Activated CD4-positive, alpha-beta T cell treated with anti-CD3 and anti-CD28 coated beads for 36 hours (primary cell): ENCODE data around the gene POMT1. TPM values are rescaled to one million over a fixed set of nuclear protein-coding genes. Genes with fewer than 3 reads are reported as not detected.
"Not testable (repeated sequence)": the region's sequence is repeated elsewhere in the genome, so short reads cannot be mapped to it uniquely, and the experiment has no call there.

Experiments used
- ATAC-seq: fragments of 200-7000 bp; cut with Tn5 transposase; one replicate; pipeline ENCODE4 v1.10.0; 2021; ENCODE audit warnings: mild to moderate bottlenecking, moderate library complexity
- CTCF ChIA-PET: fragments of 350-600 bp; sonication (Branson Sonifier 250); formaldehyde crosslinking; loops from one replicate; lab custom pipeline; 2021; ENCODE audit warnings: antibody characterized with exemption; lab: Charles Lee
- POLR2A ChIA-PET: fragments of 350-600 bp; sonication (Branson Sonifier 250); formaldehyde crosslinking; loops from one replicate; lab custom pipeline; 2021; ENCODE audit warnings: antibody characterized with exemption, inconsistent platforms; lab: Charles Lee
- DNase-seq: peaks from one replicate; pipeline ENCODE4 v3.0.0-alpha.2; 2020
- H3K27ac Mint-ChIP-seq: one replicate; pipeline ENCODE4 v1.8.0; 2021; ENCODE audit warnings: mixed read lengths
- H3K27me3 Mint-ChIP-seq: one replicate; pipeline ENCODE4 v1.8.0; 2021; ENCODE audit warnings: mixed read lengths
- H3K36me3 Mint-ChIP-seq: one replicate; pipeline ENCODE4 v1.8.0; 2021; ENCODE audit warnings: low read depth, mixed read lengths
- H3K4me1 Mint-ChIP-seq: one replicate; pipeline ENCODE4 v1.8.0; 2021; ENCODE audit warnings: mixed read lengths
- H3K4me3 Mint-ChIP-seq: one replicate; pipeline ENCODE4 v1.8.0; 2021; ENCODE audit warnings: mild to moderate bottlenecking, moderate library complexity, mixed read lengths
- H3K9me3 Mint-ChIP-seq: one replicate; pipeline ENCODE4 v1.8.0; 2021; ENCODE audit warnings: low read depth, mixed read lengths
- intact Hi-C, 2 experiments: fragments of 100-400 bp; cut with DNase I in 1 of 2; cut with micrococcal nuclease in 1 of 2; formaldehyde crosslinking; loops; one replicate each; pipeline versions ENCODE4 v1.14.2 to v1.15.1; 2022 to 2024; cut with DNase I, micrococcal nuclease
- total RNA-seq, 2 experiments: library from RNA; stranded (reverse); gene quantifications; one replicate each; pipeline ENCODE4 v1.2.3, GENCODE V29; 2021

The POMT1 gene
- total RNA-seq, 2 experiments from 2014 or later = 28.2 to 30.7 TPM

- POLR2A ChIA-PET = interaction anchor here (0.5 to 1.3 kb wide), 4 partner anchors 13 to 128 kb away, joined by 4 to 6 read pairs (median 5); no protein-coding TSS in a partner anchor
- H3K27me3 Mint-ChIP-seq = no peaks in the 10 kb centered on the region
- peaks cover 27% of the 10 kb centered on the region for H3K36me3 Mint-ChIP-seq
Measured at GRCh38 chr9:131500377-131500776, 2.3 kb upstream of the POMT1 start.

GRCh38 chr9:131500939-131501541 is 1.7 kb upstream of the POMT1 start:
- peaks cover 24% of the 10 kb centered on the region for H3K36me3 Mint-ChIP-seq
- peak overlapping the region; percentile 94 for H3K27ac Mint-ChIP-seq
- peak; percentile 37 for ATAC-seq
- ChIA-PET CTCF (interaction anchor here (0.6 to 2.4 kb wide), 11 partner anchors 14 to 242 kb away, joined by 3 to 8 read pairs (median 4); no protein-coding TSS in a partner anchor), POLR2A (interaction anchor here (0.5 to 1.3 kb wide), 4 partner anchors 14 to 128 kb away, joined by 4 to 6 read pairs (median 5); no protein-coding TSS in a partner anchor)
- no peaks in the 10 kb centered on the region for H3K27me3 Mint-ChIP-seq
- intact Hi-C loops = loop anchor here (1.0 to 5.0 kb wide), 10 partner anchors 106 to 854 kb away; partner anchors contain the start of genes PRRC2B (in 1 of the 2) and SETX (in 1 of the 2)
- peak overlapping the region; percentile 83 for H3K4me3 Mint-ChIP-seq
- peak; percentile 77 for DNase-seq
- no peaks in the 10 kb centered on the region for H3K9me3 Mint-ChIP-seq
- peaks cover 58% of the 10 kb centered on the region for H3K4me1 Mint-ChIP-seq

More at GRCh38 chr9:131500377-131500776, 2.3 kb upstream of the POMT1 start:
- intact Hi-C loops = loop anchor here (1.0 to 5.0 kb wide), 10 partner anchors 105 to 854 kb away; partner anchors contain the start of genes PRRC2B (in 1 of the 2) and SETX (in 1 of the 2)
- DNase-seq (peak; percentile 85), ATAC-seq (peak; percentile 69)
- H3K4me3 Mint-ChIP-seq = peak overlapping the region; percentile 83
- H3K4me1 Mint-ChIP-seq = peaks cover 58% of the 10 kb centered on the region
- peak overlapping the region; percentile 94 for H3K27ac Mint-ChIP-seq
- CTCF ChIA-PET = interaction anchor here (0.6 to 2.4 kb wide), 11 partner anchors 13 to 243 kb away, joined by 3 to 8 read pairs (median 3); no protein-coding TSS in a partner anchor
- H3K9me3 Mint-ChIP-seq = no peaks in the 10 kb centered on the region

GRCh38 chr9:131503626-131504465 is 1.1 kb downstream of the POMT1 start:
- H3K4me3 Mint-ChIP-seq = peak overlapping the region; percentile 83
- DNase-seq = peak; percentile 91
- H3K4me1 Mint-ChIP-seq = peaks cover 47% of the 10 kb centered on the region
- peaks cover 19% of the 10 kb centered on the region for H3K36me3 Mint-ChIP-seq
- no peaks in the 10 kb centered on the region for H3K27me3 Mint-ChIP-seq
- POLR2A ChIA-PET = interaction anchor here (0.5 to 1.2 kb wide), 7 partner anchors 50 to 224 kb away, joined by 3 to 7 read pairs (median 3); no protein-coding TSS in a partner anchor
- no peaks in the 10 kb centered on the region for H3K9me3 Mint-ChIP-seq
- ATAC-seq = peak; percentile 68
- intact Hi-C loops = loop anchor here (2.0 to 5.0 kb wide), 6 partner anchors 132 to 738 kb away; partner anchors contain the start of gene RAPGEF1 (in 1 of the 2)
- H3K27ac Mint-ChIP-seq = peak overlapping the region; percentile 74
- CTCF ChIA-PET = interaction anchor here (0.6 to 1.0 kb wide), 5 partner anchors 97 to 248 kb away, joined by 3 to 4 read pairs (median 3); no protein-coding TSS in a partner anchor

- intact Hi-C loops = no loop called here
- POLR2A ChIA-PET = no interaction called here
- peaks cover 36% of the 10 kb centered on the region for H3K4me1 Mint-ChIP-seq
- peaks cover 21% of the 10 kb centered on the region for H3K36me3 Mint-ChIP-seq
- DNase-seq (no peak), ATAC-seq (no peak)
- CTCF ChIA-PET = no interaction called here
- no peaks in the 10 kb centered on the region for H3K27me3 Mint-ChIP-seq
- H3K4me3 Mint-ChIP-seq = no peak overlapping the region
- no peak overlapping the region for H3K27ac Mint-ChIP-seq
- no peaks in the 10 kb centered on the region for H3K9me3 Mint-ChIP-seq
Measured at GRCh38 chr9:131505012-131505411, 2.3 kb downstream of the POMT1 start.

- Mint-ChIP-seq H3K4me3 (no peak overlapping the region), H3K9me3 (no peaks in the 10 kb centered on the region), H3K27me3 (no peaks in the 10 kb centered on the region), H3K27ac (no peak overlapping the region), H3K4me1 (no peaks in the 10 kb centered on the region), H3K36me3 (peaks cover 32% of the 10 kb centered on the region)
- ATAC-seq = no peak
- intact Hi-C loops = no loop called here
- no peak for DNase-seq
- ChIA-PET CTCF (no interaction called here), POLR2A (interaction anchor here (0.5 kb wide), 1 partner anchor 20 kb away, joined by 3 read pairs; the partner anchor contains the start of gene UCK1)
Measured at GRCh38 chr9:131511416-131511815, 8.7 kb downstream of the POMT1 start.

- H3K36me3 Mint-ChIP-seq = peaks cover 30% of the 10 kb centered on the region
Measured at GRCh38 chr9:131511880-131512279, 9.2 kb downstream of the POMT1 start.

GRCh38 chr9:131513177-131513576 is 10.5 kb downstream of the POMT1 start:
- intact Hi-C loops = no loop called here
- DNase-seq = no peak
- ChIA-PET CTCF (no interaction called here), POLR2A (no interaction called here)
- Mint-ChIP-seq H3K27me3 (no peaks in the 10 kb centered on the region), H3K4me3 (no peak overlapping the region), H3K36me3 (peaks cover 34% of the 10 kb centered on the region), H3K4me1 (no peaks in the 10 kb centered on the region), H3K27ac (no peak overlapping the region), H3K9me3 (no peaks in the 10 kb centered on the region)
- ATAC-seq = no peak

More at GRCh38 chr9:131511880-131512279, 9.2 kb downstream of the POMT1 start:
- intact Hi-C loops = no loop called here
- Mint-ChIP-seq H3K27me3 (no peaks in the 10 kb centered on the region), H3K9me3 (no peaks in the 10 kb centered on the region), H3K27ac (no peak overlapping the region), H3K4me3 (no peak overlapping the region), H3K4me1 (no peaks in the 10 kb centered on the region)
- ATAC-seq = no peak
- ChIA-PET CTCF (no interaction called here), POLR2A (interaction anchor here (0.5 kb wide), 1 partner anchor 19 kb away, joined by 3 read pairs; the partner anchor contains the start of gene UCK1)
- DNase-seq = no peak

- POLR2A ChIA-PET, CTCF ChIA-PET, H3K27me3 Mint-ChIP-seq, H3K4me1 Mint-ChIP-seq, H3K27ac Mint-ChIP-seq, H3K9me3 Mint-ChIP-seq, ATAC-seq, H3K4me3 Mint-ChIP-seq, intact Hi-C loops, DNase-seq: not testable (repeated sequence)
- peaks cover 37% of the 10 kb centered on the region for H3K36me3 Mint-ChIP-seq
Measured at GRCh38 chr9:131515559-131516031, 12.9 kb downstream of the POMT1 start.

GRCh38 chr9:131516100-131516499 is 13.4 kb downstream of the POMT1 start:
- DNase-seq = no peak
- Mint-ChIP-seq H3K4me1 (no peaks in the 10 kb centered on the region), H3K9me3 (no peaks in the 10 kb centered on the region), H3K4me3 (no peak overlapping the region), H3K36me3 (peaks cover 35% of the 10 kb centered on the region), H3K27ac (no peak overlapping the region), H3K27me3 (no peaks in the 10 kb centered on the region)
- no peak for ATAC-seq
- intact Hi-C loops = no loop called here
- ChIA-PET CTCF (no interaction called here), POLR2A (no interaction called here)

- CTCF ChIA-PET = interaction anchor here (0.6 kb wide), 1 partner anchor 369 kb away, joined by 4 read pairs; no protein-coding TSS in a partner anchor
- no peaks in the 10 kb centered on the region for H3K9me3 Mint-ChIP-seq
- no peak overlapping the region for H3K27ac Mint-ChIP-seq
- peaks cover 35% of the 10 kb centered on the region for H3K36me3 Mint-ChIP-seq
- POLR2A ChIA-PET = interaction anchor here (0.7 kb wide), 1 partner anchor 45 kb away, joined by 3 read pairs; no protein-coding TSS in a partner anchor
- intact Hi-C loops = no loop called here
- DNase-seq = no peak
- no peaks in the 10 kb centered on the region for H3K4me1 Mint-ChIP-seq
- H3K4me3 Mint-ChIP-seq = no peak overlapping the region
- ATAC-seq = no peak
- H3K27me3 Mint-ChIP-seq = no peaks in the 10 kb centered on the region
Measured at GRCh38 chr9:131516930-131517329, 14.2 kb downstream of the POMT1 start.

- CTCF ChIA-PET = no interaction called here
Measured at GRCh38 chr9:131517761-131518190, 15.1 kb downstream of the POMT1 start.

More at GRCh38 chr9:131517761-131518190, 15.1 kb downstream of the POMT1 start:
- H3K4me1 Mint-ChIP-seq = no peaks in the 10 kb centered on the region
- no peak for DNase-seq
- no peak overlapping the region for H3K27ac Mint-ChIP-seq
- peaks cover 33% of the 10 kb centered on the region for H3K36me3 Mint-ChIP-seq
- H3K9me3 Mint-ChIP-seq = no peaks in the 10 kb centered on the region
- ATAC-seq = no peak
- H3K27me3 Mint-ChIP-seq = no peaks in the 10 kb centered on the region
- POLR2A ChIA-PET = interaction anchor here (0.7 kb wide), 1 partner anchor 46 kb away, joined by 3 read pairs; no protein-coding TSS in a partner anchor
- intact Hi-C loops = no loop called here
- no peak overlapping the region for H3K4me3 Mint-ChIP-seq
